Loucy (cell line): Measurements from ENCODE around the gene FABP7.

Experiments used
- H2AFZ ChIP-seq: fragments of 200-600 bp; sonication (generic); 2 replicates; pipeline ENCODE4 v1.6.0; 2016; ENCODE audit warnings: antibody characterized with exemption, mild to moderate bottlenecking, low read length, moderate library complexity
- H3F3A ChIP-seq: fragments of 200-600 bp; 2 replicates; pipeline ENCODE4 v1.6.0; 2016; ENCODE audit warnings: antibody characterized with exemption, low read depth, mild to moderate bottlenecking
- H3K27me3 ChIP-seq: fragments of 200-600 bp; sonication (generic); 2 replicates; pipeline ENCODE4 v1.6.1; 2014; ENCODE audit warnings: low read length, mild to moderate bottlenecking; ENCODE audit not compliant: insufficient read depth, poor library complexity, severe bottlenecking
- H3K36me3 ChIP-seq: fragments of 200-600 bp; sonication (generic); 2 replicates; pipeline ENCODE4 v1.6.1; 2016; ENCODE audit warnings: low read length; ENCODE audit not compliant: insufficient read depth
- H3K4me1 ChIP-seq: fragments of 200-600 bp; sonication (generic); 2 replicates; pipeline ENCODE4 v1.5.1; 2014; ENCODE audit warnings: low read length, mild to moderate bottlenecking; ENCODE audit not compliant: insufficient read depth, poor library complexity, severe bottlenecking
- H3K4me2 ChIP-seq: fragments of 200-600 bp; sonication (generic); 2 replicates; pipeline ENCODE4 v1.6.0; 2014; ENCODE audit warnings: antibody characterized with exemption, low read length, low read depth, mild to moderate bottlenecking; ENCODE audit not compliant: poor library complexity, severe bottlenecking
- H3K4me3 ChIP-seq: fragments of 200-600 bp; sonication (generic); 2 replicates; pipeline ENCODE4 v1.5.1; 2014; ENCODE audit warnings: low read length, mild to moderate bottlenecking, mixed read lengths; ENCODE audit not compliant: poor library complexity, severe bottlenecking
- H3K79me2 ChIP-seq: fragments of 200-600 bp; sonication (generic); 2 replicates; pipeline ENCODE4 v1.6.1; 2014; ENCODE audit warnings: low read length; ENCODE audit not compliant: insufficient read depth
- H3K9ac ChIP-seq: fragments of 200-600 bp; sonication (generic); 2 replicates; pipeline ENCODE4 v1.6.0; 2014; ENCODE audit warnings: mild to moderate bottlenecking, low read depth, low read length, moderate library complexity; ENCODE audit not compliant: poor library complexity, severe bottlenecking
- H3K9me2 ChIP-seq: fragments of 200-600 bp; sonication (generic); replicated peaks from 2 replicates; pipeline ENCODE4 v1.6.1; 2016; ENCODE audit warnings: low read depth, low read length, mixed read lengths
- H3K9me3 ChIP-seq: fragments of 200-600 bp; sonication (generic); 2 replicates; pipeline ENCODE4 v1.6.1; 2014; ENCODE audit warnings: mild to moderate bottlenecking, antibody characterized with exemption, low read length, low read depth; ENCODE audit not compliant: insufficient read depth
- H4K20me1 ChIP-seq: fragments of 200-600 bp; sonication (generic); 2 replicates; pipeline ENCODE4 v1.6.0; 2014; ENCODE audit warnings: antibody characterized with exemption, low read length, mild to moderate bottlenecking; ENCODE audit not compliant: insufficient read depth, poor library complexity, severe bottlenecking
- CTCF ChIP-seq: fragments of 200-600 bp; sonication (generic); conservative IDR thresholded peaks from 2 replicates; pipeline ENCODE4 v1.5.1; 2014; ENCODE audit warnings: mild to moderate bottlenecking, antibody characterized with exemption, low read length
- EZH2phosphoT487 ChIP-seq: fragments of 200-600 bp; IDR thresholded peaks from 2 replicates; pipeline ENCODE4 v1.6.1; 2018; ENCODE audit warnings: antibody characterized with exemption, mild to moderate bottlenecking, moderate library complexity, borderline replicate concordance

FABP7 gene

GRCh38 chr6:122818866-122819265, 39.4 kb downstream of the FABP7 start:
- no peak for TF ChIP-seq EZH2phosphoT487
- no peak for TF ChIP-seq CTCF
- Histone ChIP-seq H3K9me2 (no peaks in the 10 kb centered on the region), H3K4me1 (no peaks in the 10 kb centered on the region), H3K79me2 (no peaks in the 10 kb centered on the region), H3K9ac (no peak overlapping the region), H3K4me3 (no peak overlapping the region), H3K27me3 (no peaks in the 10 kb centered on the region), H3K9me3 (no peaks in the 10 kb centered on the region), H3K36me3 (no peaks in the 10 kb centered on the region), H3K4me2 (no peak overlapping the region), H4K20me1 (no peaks in the 10 kb centered on the region), H2AFZ (no peak overlapping the region), H3F3A (no peaks in the 10 kb centered on the region)

- H3K4me1 ChIP-seq, result no peaks in the 10 kb centered on the region
- no peak overlapping the region for H3K4me3 ChIP-seq
- H4K20me1 ChIP-seq, result no peaks in the 10 kb centered on the region
- TF ChIP-seq CTCF (no peak), EZH2phosphoT487 (no peak)
- no peak overlapping the region for H3K4me2 ChIP-seq
- no peaks in the 10 kb centered on the region for H3F3A ChIP-seq
- no peak overlapping the region for H3K9ac ChIP-seq
- H3K79me2 ChIP-seq, result no peaks in the 10 kb centered on the region
- H3K27me3 ChIP-seq, result no peaks in the 10 kb centered on the region
- H3K36me3 ChIP-seq, result no peaks in the 10 kb centered on the region
- no peak overlapping the region for H2AFZ ChIP-seq
- no peaks in the 10 kb centered on the region for H3K9me3 ChIP-seq
- H3K9me2 ChIP-seq, result no peaks in the 10 kb centered on the region
Observed at GRCh38 chr6:122821095-122821494, 41.6 kb downstream of the FABP7 start.

- TF ChIP-seq EZH2phosphoT487 (no peak), CTCF (no peak)
- H3K9me2 ChIP-seq, result no peaks in the 10 kb centered on the region
Observed at GRCh38 chr6:122825163-122825562, 45.6 kb downstream of the FABP7 start.

More at GRCh38 chr6:122825163-122825562, 45.6 kb downstream of the FABP7 start:
- Histone ChIP-seq H3K27me3 (no peaks in the 10 kb centered on the region), H2AFZ (no peak overlapping the region), H3K79me2 (no peaks in the 10 kb centered on the region), H3K9me3 (no peaks in the 10 kb centered on the region), H4K20me1 (no peaks in the 10 kb centered on the region), H3K4me3 (no peak overlapping the region), H3K36me3 (no peaks in the 10 kb centered on the region), H3K9ac (no peak overlapping the region), H3K4me2 (no peak overlapping the region), H3F3A (no peaks in the 10 kb centered on the region), H3K4me1 (no peaks in the 10 kb centered on the region)
